Gastroesophageal sphincter (tissue), 4 donors: ENCODE results near the gene P2RX7. TPM values are rescaled to one million over a fixed set of nuclear protein-coding genes. Genes with fewer than 3 reads are reported as not detected.

Experiments used
- ATAC-seq: fragments of 150-250 bp; one replicate; pipeline ENCODE4 v1.9.1; 2016; ENCODE audit warnings: mild to moderate bottlenecking, moderate library complexity
- H3K27ac ChIP-seq, 4 donors: fragments of 200-600 bp; sonication (generic) in 3 of 4; 1 replicate in 3 of 4; 2 replicates in 1 of 4; pipeline ENCODE4 v1.5.1; 2016 to 2019
- H3K27me3 ChIP-seq: fragments of 200-600 bp; sonication (generic); one replicate; pipeline ENCODE4 v1.5.1; 2019
- H3K36me3 ChIP-seq, 2 donors: fragments of 200-600 bp; sonication (generic); one replicate each; pipeline ENCODE4 v1.5.1; 2019; ENCODE audit warnings: control low read depth in 1 of 2
- H3K4me1 ChIP-seq, 3 donors: fragments of 200-600 bp; sonication (generic); 1 replicate in 2 of 3; 2 replicates in 1 of 3; pipeline ENCODE4 v1.5.1; 2016 to 2019; ENCODE audit warnings: control low read depth in 2 of 3
- H3K4me3 ChIP-seq, 2 donors: fragments of 200-600 bp; sonication (generic); one replicate each; pipeline ENCODE4 v1.5.1; 2019; ENCODE audit warnings: mild to moderate bottlenecking in 1 of 2, moderate library complexity in 1 of 2
- H3K9me3 ChIP-seq, 3 donors: fragments of 200-600 bp; sonication (generic); one replicate each; pipeline ENCODE4 v1.5.1; 2017 to 2019; ENCODE audit warnings: control low read depth in 2 of 3
- EP300 ChIP-seq: sonication (generic); formaldehyde crosslinking; IDR thresholded peaks from one replicate; pipeline ENCODE4 v1.6.1; 2017; ENCODE audit warnings: antibody characterized with exemption, mild to moderate bottlenecking
- POLR2A ChIP-seq, 2 donors: fragments of 450-650 bp; IDR thresholded peaks; one replicate each; pipeline ENCODE4 v1.6.1; 2017; ENCODE audit warnings: antibody characterized with exemption in 2 of 2, mild to moderate bottlenecking in 2 of 2, moderate library complexity in 1 of 2
- POLR2AphosphoS5 ChIP-seq: sonication (generic); formaldehyde crosslinking; IDR thresholded peaks from one replicate; pipeline ENCODE4 v1.6.1; 2017; ENCODE audit warnings: antibody characterized with exemption
- WGBS, 2 donors: methylation state at CpG; one replicate each; pipeline ENCODE4 v1.1.5; 2018; ENCODE audit warnings: low coverage in 1 of 2; 5-methylcytosine and 5-hydroxymethylcytosine counted together
- total RNA-seq, 4 donors: library from RNA; depleted of rRNA; stranded (reverse); fragments of >200 nt; gene quantifications; one replicate each; pipeline ENCODE4 v1.1.0, GENCODE V29; 2016
- TF ChIP-seq, protein P1 (sequence below), 4 experiments: fragments of 200-600 bp in 2 of 4; fragments of 450-650 bp in 2 of 4; sonication (generic) in 1 of 4; IDR thresholded peaks; one replicate each; pipeline ENCODE4 v1.5.1; 2017 to 2019; ENCODE audit warnings: antibody characterized with exemption in 4 of 4, mild to moderate bottlenecking in 2 of 4, moderate library complexity in 2 of 4

The P2RX7 gene
- total RNA-seq, 4 donors from 2014 or later = 2.0 to 3.3 (median 3.0) TPM

DNA sequence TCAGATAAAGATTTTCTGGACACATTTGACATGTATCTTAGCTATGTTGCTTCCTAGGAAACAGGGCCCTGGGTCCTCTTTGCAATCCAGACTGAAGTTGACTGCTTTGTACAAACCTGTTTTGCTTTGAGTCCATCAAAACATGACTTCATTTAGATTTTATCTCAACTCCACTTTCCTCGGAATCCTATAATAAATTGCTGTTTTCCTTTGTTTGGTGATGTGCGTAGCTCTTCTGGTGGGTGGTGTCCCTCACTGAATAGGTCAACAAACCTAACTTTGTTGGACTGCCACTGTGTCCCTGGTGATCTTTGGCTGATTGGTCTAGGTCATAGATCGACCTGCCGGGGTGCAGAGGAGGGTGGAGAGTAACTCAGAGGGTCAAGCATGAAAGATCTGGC lies 735 bp upstream of the P2RX7 start:
- WGBS, 2 donors = 47 to 79% methylated on average over 2 of the region's 4 CpGs
- ATAC-seq = no peak
- H3K36me3 ChIP-seq = no peaks in the 10 kb centered on the region
- peak overlapping the region in 2 of 4 donors; percentile 62 to 69 for H3K27ac ChIP-seq
- TF ChIP-seq EP300 (no peak), POLR2A (IDR thresholded peaks at IDR 0.05) (no peak)
- no peaks in the 10 kb centered on the region for H3K9me3 ChIP-seq
- peaks cover 0 to 48% (median 13%) of the 10 kb centered on the region in 3 donors for H3K4me1 ChIP-seq
- H3K27me3 ChIP-seq = no peaks in the 10 kb centered on the region
- H3K4me3 ChIP-seq = no peak overlapping the region

DNA sequence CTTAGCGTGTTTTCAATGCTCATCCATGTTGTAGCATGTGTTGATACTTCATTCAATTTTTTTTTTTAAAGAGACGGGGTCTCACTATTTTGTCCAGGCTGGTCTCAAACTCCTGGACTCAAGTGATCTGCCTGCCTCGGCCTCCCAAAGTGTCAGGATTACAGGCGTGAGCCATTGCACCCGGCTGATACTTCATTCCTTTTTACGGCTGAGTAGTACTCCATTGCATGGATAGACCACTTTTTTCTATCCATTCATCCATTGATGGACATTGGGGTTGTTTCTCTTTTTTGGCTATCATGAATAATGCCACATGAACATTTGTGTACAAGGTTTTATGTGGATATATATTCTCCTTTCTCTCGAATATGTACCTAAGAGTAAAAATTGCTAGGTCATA lies 1.2 kb downstream of the P2RX7 start:
- Histone ChIP-seq H3K4me1 (peaks cover 0 to 39% (median 13%) of the 10 kb centered on the region in 3 donors), H3K27me3 (no peaks in the 10 kb centered on the region), H3K4me3 (peak overlapping the region in 1 of 2 donors; percentile 51), H3K9me3 (no peaks in the 10 kb centered on the region), H3K27ac (peak overlapping the region in 3 of 4 donors; percentile 62 to 70 (median 69)), H3K36me3 (no peaks in the 10 kb centered on the region)
- ATAC-seq = no peak
- no peak for TF ChIP-seq POLR2A (IDR thresholded peaks at IDR 0.05)
- TF ChIP-seq EP300 = no peak
- TF ChIP-seq, protein P1, sequence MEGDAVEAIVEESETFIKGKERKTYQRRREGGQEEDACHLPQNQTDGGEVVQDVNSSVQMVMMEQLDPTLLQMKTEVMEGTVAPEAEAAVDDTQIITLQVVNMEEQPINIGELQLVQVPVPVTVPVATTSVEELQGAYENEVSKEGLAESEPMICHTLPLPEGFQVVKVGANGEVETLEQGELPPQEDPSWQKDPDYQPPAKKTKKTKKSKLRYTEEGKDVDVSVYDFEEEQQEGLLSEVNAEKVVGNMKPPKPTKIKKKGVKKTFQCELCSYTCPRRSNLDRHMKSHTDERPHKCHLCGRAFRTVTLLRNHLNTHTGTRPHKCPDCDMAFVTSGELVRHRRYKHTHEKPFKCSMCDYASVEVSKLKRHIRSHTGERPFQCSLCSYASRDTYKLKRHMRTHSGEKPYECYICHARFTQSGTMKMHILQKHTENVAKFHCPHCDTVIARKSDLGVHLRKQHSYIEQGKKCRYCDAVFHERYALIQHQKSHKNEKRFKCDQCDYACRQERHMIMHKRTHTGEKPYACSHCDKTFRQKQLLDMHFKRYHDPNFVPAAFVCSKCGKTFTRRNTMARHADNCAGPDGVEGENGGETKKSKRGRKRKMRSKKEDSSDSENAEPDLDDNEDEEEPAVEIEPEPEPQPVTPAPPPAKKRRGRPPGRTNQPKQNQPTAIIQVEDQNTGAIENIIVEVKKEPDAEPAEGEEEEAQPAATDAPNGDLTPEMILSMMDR (IDR thresholded peaks at IDR 0.05) = no peak
- no peak for TF ChIP-seq POLR2AphosphoS5
- 87 to 94% methylated on average over 6 to 7 of the region's 7 CpGs for WGBS, 2 donors

DNA sequence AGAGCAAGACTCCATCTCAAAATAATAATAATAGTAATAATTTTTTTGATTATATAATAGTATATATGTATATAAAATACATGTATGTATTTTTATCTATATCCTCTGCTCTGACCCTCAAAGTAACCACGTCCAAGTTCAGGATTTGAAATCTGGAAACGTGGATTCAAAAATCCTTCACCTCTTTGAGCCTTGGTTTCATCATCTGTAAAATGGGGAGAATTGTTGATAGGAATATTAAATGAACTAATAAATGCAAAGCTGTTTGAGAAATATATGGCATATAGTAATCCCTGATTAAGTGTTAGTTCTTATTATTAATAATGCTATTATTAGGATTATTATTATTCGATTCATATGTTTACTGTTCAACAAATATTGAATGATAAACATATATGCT lies 2.6 kb downstream of the P2RX7 start:
- peaks cover 0 to 29% (median 13%) of the 10 kb centered on the region in 3 donors for H3K4me1 ChIP-seq

DNA sequence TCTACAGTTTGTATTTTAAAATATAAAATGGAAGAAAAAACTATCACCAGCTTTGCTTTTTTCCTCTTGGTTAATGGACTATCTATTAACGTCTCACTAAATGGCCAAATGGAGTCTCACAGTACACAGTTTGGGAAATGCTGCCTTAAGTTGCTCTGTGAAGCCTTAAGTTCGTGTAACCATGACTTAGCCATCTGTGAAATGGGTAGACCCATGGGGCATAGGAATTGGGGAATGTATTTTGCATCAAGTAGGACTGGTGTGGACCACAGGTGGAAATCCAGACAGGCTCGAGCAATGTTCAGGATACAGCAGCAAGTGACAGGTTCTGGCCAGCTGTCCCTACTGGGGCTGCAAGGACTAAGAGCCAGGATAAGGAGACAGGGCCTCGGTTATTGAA lies 4.8 kb downstream of the P2RX7 start:
- WGBS, 2 donors = 75 to 86% methylated on average over 3 to 4 of the region's 4 CpGs
- Histone ChIP-seq H3K4me1 (peaks cover 0 to 22% (median 12%) of the 10 kb centered on the region in 3 donors), H3K27me3 (no peaks in the 10 kb centered on the region), H3K4me3 (no peak overlapping the region), H3K27ac (no peak overlapping the region), H3K9me3 (no peaks in the 10 kb centered on the region), H3K36me3 (peaks cover 0 to 4% of the 10 kb centered on the region in 2 donors)
- TF ChIP-seq, protein P1 (IDR thresholded peaks at IDR 0.05) = no peak
- TF ChIP-seq POLR2AphosphoS5 (no peak), POLR2A (IDR thresholded peaks at IDR 0.05) (no peak), EP300 (no peak)
- ATAC-seq = no peak

More for the DNA sequence above, 2.6 kb downstream of the P2RX7 start:
- WGBS, 2 donors = 93 to 100% methylated on average over 2 to 3 of the region's 3 CpGs
- TF ChIP-seq EP300 = no peak
- no peak for TF ChIP-seq POLR2A (IDR thresholded peaks at IDR 0.05)
- TF ChIP-seq, protein P1 (IDR thresholded peaks at IDR 0.05) = no peak
- no peak for TF ChIP-seq POLR2AphosphoS5
- Histone ChIP-seq H3K27ac (no peak overlapping the region), H3K9me3 (no peaks in the 10 kb centered on the region), H3K36me3 (peaks cover 0 to 4% of the 10 kb centered on the region in 2 donors), H3K27me3 (no peaks in the 10 kb centered on the region), H3K4me3 (no peak overlapping the region)
- no peak for ATAC-seq

DNA sequence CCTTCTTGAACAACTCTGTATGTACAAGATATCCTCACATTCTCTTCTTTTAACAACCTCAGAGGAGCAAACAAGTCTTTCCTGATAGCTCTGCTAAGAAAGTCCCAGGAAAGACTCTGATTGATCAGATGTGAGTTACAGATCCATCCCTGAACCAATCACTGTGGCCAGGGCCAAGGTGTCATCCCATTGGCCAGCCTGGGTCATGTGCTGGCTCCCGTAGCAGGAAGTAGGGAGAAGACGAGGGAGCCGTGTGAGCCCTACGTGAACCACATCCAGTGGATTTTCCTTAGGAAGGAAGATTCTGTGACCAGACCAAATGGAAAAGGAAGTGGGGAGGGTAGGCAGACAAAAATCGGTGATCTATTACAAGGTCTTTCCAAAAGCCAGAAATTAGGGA lies 5.6 kb downstream of the P2RX7 start:
- ATAC-seq = no peak
- WGBS, 2 donors = 88 to 100% methylated on average over 1 to 2 of the region's 5 CpGs

More for the DNA sequence above, 5.6 kb downstream of the P2RX7 start:
- H3K9me3 ChIP-seq = no peaks in the 10 kb centered on the region
- no peak overlapping the region for H3K27ac ChIP-seq
- no peaks in the 10 kb centered on the region for H3K27me3 ChIP-seq
- H3K36me3 ChIP-seq = peaks cover 0 to 4% of the 10 kb centered on the region in 2 donors
- H3K4me3 ChIP-seq = no peak overlapping the region
- H3K4me1 ChIP-seq = peaks cover 0 to 16% (median 7%) of the 10 kb centered on the region in 3 donors
- TF ChIP-seq, protein P1 (IDR thresholded peaks at IDR 0.05) = no peak
- TF ChIP-seq POLR2AphosphoS5 (no peak), POLR2A (IDR thresholded peaks at IDR 0.05) (no peak), EP300 (no peak)
